ENCODE data around the gene TAF4. TPM values are rescaled to one million over a fixed set of nuclear protein-coding genes. Genes with fewer than 3 reads are reported as not detected.
"Not testable (repeated sequence)": the region's sequence is repeated elsewhere in the genome, so short reads cannot be mapped to it uniquely, and the experiment has no call there.

Gene TAF4
- total RNA-seq, 4 donors from 2014 or later = 6.2 to 37.6 (median 10.7) TPM

GRCh38 chr20:61949714-61950640 is 115.7 kb downstream of the TAF4 start:
- TF ChIP-seq CTCF (IDR thresholded peaks at IDR 0.05) (no peak), POLR2A (IDR thresholded peaks at IDR 0.05) (no peak)
- no peaks in the 10 kb centered on the region for H3K9me3 ChIP-seq
- intact Hi-C loops (cut with DNase I; ENCODE audit: low total_unique reads) = no loop called here
- no peak for DNase-seq
- H3K4me1 ChIP-seq = no peaks in the 10 kb centered on the region
- no peaks in the 10 kb centered on the region for H3K27me3 ChIP-seq
- H3K27ac ChIP-seq = no peak overlapping the region
- no peaks in the 10 kb centered on the region for H3K36me3 ChIP-seq
- H3K4me3 ChIP-seq = no peak overlapping the region

- DNase-seq = no peak
- H3K27me3 ChIP-seq = no peaks in the 10 kb centered on the region
These were observed 116.3 kb downstream of the TAF4 start for GRCh38 chr20:61949363-61949713.

GRCh38 chr20:61948586-61949362 is 116.9 kb downstream of the TAF4 start:
- Histone ChIP-seq H3K36me3 (no peaks in the 10 kb centered on the region), H3K27me3 (no peaks in the 10 kb centered on the region), H3K27ac (no peak overlapping the region), H3K4me1 (no peaks in the 10 kb centered on the region), H3K9me3 (no peaks in the 10 kb centered on the region), H3K4me3 (no peak overlapping the region)
- intact Hi-C loops (cut with DNase I; ENCODE audit: low total_unique reads) = no loop called here
- TF ChIP-seq POLR2A (IDR thresholded peaks at IDR 0.05) = no peak
- no peak for TF ChIP-seq CTCF (IDR thresholded peaks at IDR 0.05)
- DNase-seq = no peak

More at GRCh38 chr20:61949363-61949713, 116.3 kb downstream of the TAF4 start:
- Histone ChIP-seq H3K4me1 (no peaks in the 10 kb centered on the region), H3K27ac (no peak overlapping the region), H3K9me3 (no peaks in the 10 kb centered on the region), H3K4me3 (no peak overlapping the region), H3K36me3 (no peaks in the 10 kb centered on the region)
- intact Hi-C loops (cut with DNase I; ENCODE audit: low total_unique reads) = no loop called here
- TF ChIP-seq CTCF (IDR thresholded peaks at IDR 0.05) = no peak

GRCh38 chr20:61948056-61948455 is 117.6 kb downstream of the TAF4 start:
- H3K9me3 ChIP-seq; intact Hi-C loops (cut with DNase I; ENCODE audit: low total_unique reads); DNase-seq; H3K36me3 ChIP-seq; H3K27ac ChIP-seq; H3K4me1 ChIP-seq; H3K27me3 ChIP-seq; H3K4me3 ChIP-seq: not testable (repeated sequence)

GRCh38 chr20:61945495-61945894 is 120.2 kb downstream of the TAF4 start:
- DNase-seq; H3K27me3 ChIP-seq; H3K36me3 ChIP-seq; H3K27ac ChIP-seq; H3K4me1 ChIP-seq; intact Hi-C loops (cut with DNase I; ENCODE audit: low total_unique reads); H3K4me3 ChIP-seq; H3K9me3 ChIP-seq: not testable (repeated sequence)

- H3K9me3 ChIP-seq; H3K36me3 ChIP-seq; H3K4me1 ChIP-seq; H3K27me3 ChIP-seq; H3K27ac ChIP-seq; intact Hi-C loops (cut with DNase I; ENCODE audit: low total_unique reads); H3K4me3 ChIP-seq; DNase-seq: not testable (repeated sequence)
These were observed 120.7 kb downstream of the TAF4 start for GRCh38 chr20:61944967-61945366.
